Measurements from ENCODE around the gene CFAP221.

The CFAP221 gene

GRCh38 chr2:119706221-119706620 is 162.0 kb downstream of the CFAP221 start:
- no peak for TF ChIP-seq CTCF (IDR thresholded peaks at IDR 0.05; ENCODE audit: low read depth, low read length)
- H3K4me3 ChIP-seq (ENCODE audit: low read depth, low read length), result no peak overlapping the region
- in situ Hi-C loops (cut with HindIII; ENCODE audit: low sequenced_read_pairs), result no loop called here
- DNase-seq (ENCODE audit: low read depth, low spot score), result no peak
